ENCODE results near the gene LRRC45. TPM values are rescaled to one million over a fixed set of nuclear protein-coding genes. Genes with fewer than 3 reads are reported as not detected.

Gene LRRC45
- polyA plus RNA-seq, 1 donor = 10.4 TPM

GRCh38 chr17:81993729-81994592 lies 29.1 kb upstream of the LRRC45 start:
- no peak for DNase-seq

- DNase-seq = no peak
Measured at GRCh38 chr17:81994593-81995462, 28.3 kb upstream of the LRRC45 start.

- no peak for DNase-seq
Measured at GRCh38 chr17:81995463-81996231, 27.5 kb upstream of the LRRC45 start.

DNA sequence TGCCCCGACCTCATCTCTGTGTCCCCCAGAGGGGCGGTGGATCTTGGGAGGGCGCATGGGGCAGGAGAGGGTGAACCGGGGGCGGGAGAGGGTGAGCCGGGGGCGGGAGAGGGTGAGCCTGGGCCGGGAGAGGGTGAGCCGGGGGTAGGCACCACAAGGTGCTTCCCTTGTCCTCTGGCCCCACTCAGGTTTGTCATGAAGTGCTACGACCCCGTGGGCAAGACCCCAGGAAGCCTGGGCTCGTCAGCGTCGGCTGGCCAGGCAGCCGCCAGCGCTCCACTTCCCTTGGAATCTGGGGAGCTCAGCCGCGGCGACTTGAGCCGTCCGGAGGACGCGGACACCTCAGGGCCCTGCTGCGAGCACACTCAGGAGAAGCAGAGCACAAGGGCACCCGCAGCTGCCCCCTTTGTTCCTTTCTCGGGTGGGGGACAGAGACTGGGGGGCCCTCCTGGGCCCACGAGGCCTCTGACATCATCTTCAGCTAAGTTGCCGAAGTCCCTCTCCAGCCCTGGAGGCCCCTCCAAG lies 26.8 kb upstream of the LRRC45 start:
- no peak for DNase-seq

GRCh38 chr17:81996757-81997441 lies 26.2 kb upstream of the LRRC45 start:
- DNase-seq = no peak

- DNase-seq = no peak
Measured at GRCh38 chr17:81998212-81998611, 24.9 kb upstream of the LRRC45 start.

DNA sequence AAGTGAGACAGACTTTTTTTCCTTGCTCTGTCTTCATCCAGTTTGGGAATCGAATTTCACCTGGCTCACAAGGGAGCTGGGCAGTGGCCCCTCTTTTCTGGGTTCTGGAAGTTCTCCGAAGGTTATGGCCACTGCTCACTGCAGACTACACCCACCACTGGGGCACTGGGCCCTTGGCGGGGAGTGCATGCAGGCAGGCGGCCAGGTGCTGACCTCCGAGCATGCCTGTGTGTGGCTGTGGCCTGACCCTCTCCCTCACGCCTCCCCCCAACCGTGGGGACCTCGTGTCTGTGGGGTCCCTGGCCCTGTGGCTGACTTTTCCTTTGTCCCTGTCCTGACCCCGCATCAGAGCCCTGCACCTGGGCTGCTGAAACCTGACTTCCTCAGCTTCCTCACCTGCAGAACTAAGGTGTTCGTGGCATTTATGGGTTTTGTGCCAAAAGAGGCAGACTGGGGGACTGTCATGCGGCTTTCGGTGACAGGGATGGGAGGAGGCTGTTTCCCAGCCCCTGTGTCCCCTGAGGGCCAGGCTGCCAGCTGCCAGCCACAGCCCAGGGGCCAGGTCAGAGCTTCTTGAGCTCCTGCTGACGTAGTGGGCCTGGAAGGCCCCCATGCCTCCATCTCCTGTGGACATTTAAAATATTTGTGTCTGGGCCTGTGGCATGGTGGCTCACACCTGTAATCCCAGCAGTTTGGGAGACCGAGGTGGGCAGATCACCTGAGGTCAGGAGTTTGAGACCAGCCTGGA lies 24.2 kb upstream of the LRRC45 start:
- DNase-seq = no peak

DNA sequence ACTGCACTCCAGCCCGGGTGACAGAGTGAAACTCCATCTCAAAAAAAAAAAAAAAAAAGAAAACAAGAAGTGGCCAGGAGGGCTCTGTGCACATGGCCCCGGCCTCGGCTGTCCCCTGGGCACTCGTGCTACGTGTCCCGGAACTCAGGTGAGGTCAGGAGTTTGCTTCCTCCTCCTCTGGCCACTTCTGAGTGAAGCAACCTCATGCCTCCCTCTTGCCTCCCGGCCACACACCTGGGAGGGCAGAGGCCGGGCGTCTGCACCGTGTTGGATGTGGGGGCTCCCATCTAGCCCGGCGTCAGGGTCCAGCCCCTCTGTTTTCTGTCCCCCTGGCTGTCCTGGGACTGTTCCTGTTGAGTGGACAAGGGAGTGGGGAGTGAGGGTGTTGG lies 23.5 kb upstream of the LRRC45 start:
- no peak for DNase-seq

DNA sequence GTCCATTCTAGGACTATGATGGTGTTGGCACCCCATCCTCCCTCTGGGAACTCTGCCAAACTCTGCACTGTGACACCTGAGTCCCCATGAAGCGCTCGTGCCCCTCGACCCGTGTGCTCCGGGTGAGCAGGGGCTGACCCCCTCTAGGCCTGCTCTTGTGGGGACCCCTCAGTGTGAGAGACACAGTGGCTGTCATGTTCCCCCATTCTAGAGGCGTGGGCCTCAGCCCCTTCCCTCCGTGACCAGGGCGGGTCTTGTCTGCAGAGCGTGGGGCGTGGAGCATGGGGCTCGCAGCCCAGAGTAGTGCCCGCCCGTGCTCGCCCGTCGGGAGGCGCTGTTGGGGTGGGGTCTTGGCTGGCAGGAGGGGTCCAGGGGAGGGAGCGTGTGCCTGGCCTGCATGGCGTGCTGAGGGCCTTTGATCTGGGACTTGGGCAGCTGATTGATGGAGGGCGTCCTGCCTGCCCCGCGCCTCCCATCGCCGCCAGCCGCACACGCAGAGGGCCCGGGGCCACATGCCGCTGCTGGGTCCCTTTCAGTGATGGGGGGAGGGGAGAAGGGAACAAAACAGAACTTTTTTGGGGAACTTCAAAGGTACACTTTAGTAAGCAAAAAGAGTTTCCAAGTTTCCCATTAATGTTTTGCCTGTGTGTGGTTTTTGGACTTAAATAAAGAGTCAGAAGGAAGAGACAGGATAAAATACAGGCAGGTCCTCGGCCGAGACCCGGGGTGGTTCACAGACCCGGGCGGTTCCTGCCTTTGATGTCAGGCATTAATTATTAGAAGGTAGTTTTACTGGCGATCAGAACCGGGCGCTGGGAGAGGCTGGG lies 22.9 kb upstream of the LRRC45 start:
- DNase-seq = no peak

- no peak for DNase-seq
Measured at GRCh38 chr17:82000803-82001570, 22.1 kb upstream of the LRRC45 start.

DNA sequence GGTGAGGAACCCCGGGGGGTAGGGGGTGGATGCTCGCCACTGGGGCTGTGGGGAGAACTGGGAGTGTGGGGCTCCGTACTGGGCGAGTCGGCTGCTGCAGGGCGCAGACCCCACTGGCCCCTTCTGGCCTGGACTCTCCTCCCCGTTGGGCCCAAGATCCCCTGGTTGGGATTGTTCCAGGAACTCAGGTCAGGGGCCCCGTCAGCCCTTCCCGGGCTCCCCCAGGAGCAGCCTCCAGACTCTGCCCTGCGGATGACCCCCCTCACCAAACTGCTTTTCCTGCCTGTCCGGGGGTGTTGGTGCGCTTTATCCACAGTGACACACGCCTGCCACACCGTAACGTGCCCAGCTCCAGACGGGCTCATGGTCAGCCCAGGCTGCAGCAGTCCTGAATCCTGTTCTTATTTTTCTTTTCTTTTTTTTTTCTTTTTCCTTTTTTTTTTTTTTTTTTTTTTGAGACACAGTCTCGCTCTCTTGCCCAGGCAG lies 21.5 kb upstream of the LRRC45 start:
- DNase-seq = no peak

GRCh38 chr17:82003411-82004381 lies 19.4 kb upstream of the LRRC45 start:
- no peak for DNase-seq

GRCh38 chr17:82004517-82005455 lies 18.3 kb upstream of the LRRC45 start:
- DNase-seq = no peak

GRCh38 chr17:82005701-82006348 lies 17.3 kb upstream of the LRRC45 start:
- DNase-seq = no peak

DNA sequence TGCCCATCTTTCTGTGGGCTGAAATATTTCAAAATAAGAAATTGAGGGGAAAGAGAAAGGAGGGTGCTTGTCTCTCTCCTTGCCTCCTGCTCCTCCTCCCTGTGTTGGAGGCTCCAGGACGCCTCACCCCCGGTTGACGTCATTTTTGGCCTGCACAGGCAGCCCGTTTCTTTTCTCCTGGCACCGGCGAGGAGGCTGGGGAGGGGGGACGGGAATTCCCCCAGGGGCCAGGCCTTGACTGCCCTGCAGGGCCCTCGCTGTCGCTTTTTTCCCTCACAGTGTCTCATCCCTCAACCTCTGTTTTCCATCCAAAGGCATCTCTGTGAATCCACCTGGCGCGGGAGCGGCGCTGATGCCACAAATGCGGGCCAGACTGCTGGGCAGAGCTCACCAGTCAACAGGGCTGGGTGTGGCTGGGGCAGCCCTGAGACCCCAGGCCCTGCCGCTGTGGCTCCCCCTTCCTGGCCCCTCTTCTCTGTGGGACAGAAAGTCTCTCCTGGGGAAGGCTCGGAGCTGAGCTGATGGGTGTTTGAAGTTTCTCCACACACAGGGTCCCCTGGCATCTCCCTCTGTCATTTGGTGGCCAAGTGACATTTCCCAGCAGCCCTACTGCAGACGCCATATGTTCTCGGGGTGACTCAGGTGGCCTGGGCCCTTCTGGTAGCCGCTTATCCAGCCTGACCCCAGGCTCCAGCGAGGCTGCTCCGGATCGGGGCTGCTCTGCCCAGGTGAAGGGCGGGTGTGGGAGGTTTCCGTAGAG lies 16.5 kb upstream of the LRRC45 start:
- no peak for DNase-seq

Measured in left kidney (tissue), 2 donors.